Astrocyte (in vitro differentiated cells and primary cell): ENCODE measurements around the gene CA6.

ENCODE experiments used
- CTCF ChIP-seq: IDR thresholded peaks from 2 replicates; pipeline ENCODE4 v1.5.1; 2011; ENCODE audit warnings: low read depth, mild to moderate bottlenecking, inconsistent platforms, low read length, moderate library complexity; ENCODE audit not compliant: insufficient read depth
- EZH2 ChIP-seq: IDR thresholded peaks from 2 replicates; pipeline ENCODE4 v1.6.1; 2012; ENCODE audit warnings: mild to moderate bottlenecking, low read length, inconsistent platforms; ENCODE audit not compliant: insufficient read depth

- TF ChIP-seq CTCF (no peak), EZH2 (no peak)
Observed at GRCh38 chr1:8922962-8923361, 22.7 kb upstream of the CA6 start.
